HFF-Myc (cell line): ENCODE data around the gene LINGO1.

Experiments
- DNase-seq: peaks from one replicate; pipeline ENCODE4 v3.0.0-alpha.2; 2011; ENCODE audit warnings: low read depth; ENCODE audit errors: extremely low read depth
- H3K4me3 ChIP-seq: replicated peaks from 2 replicates; pipeline ENCODE4 v1.5.1; 2011; ENCODE audit warnings: low read depth, mild to moderate bottlenecking, control low read depth, low read length
- CTCF ChIP-seq: IDR thresholded peaks from 2 replicates; pipeline ENCODE4 v1.5.1; 2012; ENCODE audit warnings: mild to moderate bottlenecking, low read depth, low read length, control low read depth; ENCODE audit errors: missing control alignments

LINGO1 gene

GRCh38 chr15:77591968-77592613 is 40.6 kb downstream of the LINGO1 start:
- DNase-seq: no peak
- H3K4me3 ChIP-seq: no peak overlapping the region
- TF ChIP-seq CTCF: no peak

- DNase-seq: no peak
- TF ChIP-seq CTCF: no peak
- no peak overlapping the region for H3K4me3 ChIP-seq
Measured at GRCh38 chr15:77589839-77590238, 42.9 kb downstream of the LINGO1 start.

- no peak overlapping the region for H3K4me3 ChIP-seq
- DNase-seq: no peak
- TF ChIP-seq CTCF: no peak
Measured at GRCh38 chr15:77588126-77588525, 44.6 kb downstream of the LINGO1 start.

- no peak for DNase-seq
- no peak for TF ChIP-seq CTCF
- no peak overlapping the region for H3K4me3 ChIP-seq
Measured at GRCh38 chr15:77584691-77585090, 48.0 kb downstream of the LINGO1 start.

GRCh38 chr15:77584201-77584600 is 48.5 kb downstream of the LINGO1 start:
- peak; percentile 39 for TF ChIP-seq CTCF
- no peak for DNase-seq
- no peak overlapping the region for H3K4me3 ChIP-seq

- no peak overlapping the region for H3K4me3 ChIP-seq
- DNase-seq: no peak
- TF ChIP-seq CTCF: no peak
Measured at GRCh38 chr15:77582763-77583162, 49.9 kb downstream of the LINGO1 start.
